Measurements from ENCODE around the gene CFLAR.
"Not testable (repeated sequence)": the region's sequence is repeated elsewhere in the genome, so short reads cannot be mapped to it uniquely, and the experiment has no call there.

The CFLAR gene

GRCh38 chr2:201184248-201184647, 68.3 kb downstream of the CFLAR start:
- DNase-seq: not testable (repeated sequence)

DNA sequence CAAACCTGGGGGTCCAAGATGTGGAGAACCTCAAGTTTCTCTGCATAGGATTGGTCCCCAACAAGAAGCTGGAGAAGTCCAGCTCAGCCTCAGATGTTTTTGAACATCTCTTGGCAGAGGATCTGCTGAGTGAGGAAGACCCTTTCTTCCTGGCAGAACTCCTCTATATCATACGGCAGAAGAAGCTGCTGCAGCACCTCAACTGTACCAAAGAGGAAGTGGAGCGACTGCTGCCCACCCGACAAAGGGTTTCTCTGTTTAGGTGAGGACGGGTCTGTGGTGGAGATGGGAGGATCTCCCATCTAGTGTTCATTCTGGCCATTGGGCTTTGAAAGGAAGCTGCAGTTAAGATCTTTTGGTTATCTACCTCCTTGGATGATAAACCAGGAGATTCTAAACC, 69.9 kb downstream of the CFLAR start:
- no peak for DNase-seq

DNA sequence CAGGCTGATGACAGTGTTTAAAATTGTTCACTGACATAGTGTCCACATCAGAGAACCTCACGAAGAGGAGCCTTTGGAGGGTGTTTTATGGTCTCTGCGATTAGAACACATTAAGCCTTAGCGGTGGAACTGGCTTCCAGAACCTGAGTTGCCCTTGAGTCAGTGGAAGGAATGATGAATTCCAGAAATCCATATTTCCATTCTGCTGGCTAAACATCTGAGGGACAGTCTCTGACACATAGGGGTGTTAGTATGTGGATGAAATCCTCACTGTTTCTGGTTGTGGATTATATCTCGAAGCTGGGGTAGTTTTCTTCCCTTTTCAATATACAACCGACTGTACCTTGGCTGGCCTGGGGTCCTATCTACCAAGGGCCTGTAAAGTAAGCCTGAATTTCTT, 71.0 kb downstream of the CFLAR start:
- no peak for DNase-seq

DNA sequence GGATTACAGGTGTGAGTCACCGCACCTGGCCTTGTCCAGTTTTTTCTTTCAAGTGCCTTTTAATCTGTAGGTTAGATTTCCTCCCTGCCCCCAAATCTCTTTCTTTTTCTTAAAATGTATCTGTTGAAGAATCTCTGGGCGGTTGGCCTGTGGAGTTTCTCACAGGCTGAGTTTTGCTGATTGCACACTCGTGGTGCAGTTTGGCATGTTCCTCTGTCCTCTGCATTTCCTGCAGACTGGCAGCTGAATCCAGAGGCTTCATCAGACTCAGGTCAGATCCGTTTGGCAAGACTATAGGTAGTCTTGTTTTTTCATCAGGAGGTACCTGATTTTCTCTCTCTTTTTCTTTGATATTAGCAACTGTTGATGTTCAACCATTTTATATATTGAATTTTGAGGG, 72.5 kb downstream of the CFLAR start:
- DNase-seq: no peak

GRCh38 chr2:201191132-201191875, 75.3 kb downstream of the CFLAR start:
- DNase-seq: no peak

- DNase-seq: no peak
Observed at GRCh38 chr2:201194097-201194496, 78.1 kb downstream of the CFLAR start.

- DNase-seq: no peak
Observed at GRCh38 chr2:201195331-201195730, 79.4 kb downstream of the CFLAR start.

GRCh38 chr2:201196003-201196402, 80.0 kb downstream of the CFLAR start:
- DNase-seq: no peak

DNA sequence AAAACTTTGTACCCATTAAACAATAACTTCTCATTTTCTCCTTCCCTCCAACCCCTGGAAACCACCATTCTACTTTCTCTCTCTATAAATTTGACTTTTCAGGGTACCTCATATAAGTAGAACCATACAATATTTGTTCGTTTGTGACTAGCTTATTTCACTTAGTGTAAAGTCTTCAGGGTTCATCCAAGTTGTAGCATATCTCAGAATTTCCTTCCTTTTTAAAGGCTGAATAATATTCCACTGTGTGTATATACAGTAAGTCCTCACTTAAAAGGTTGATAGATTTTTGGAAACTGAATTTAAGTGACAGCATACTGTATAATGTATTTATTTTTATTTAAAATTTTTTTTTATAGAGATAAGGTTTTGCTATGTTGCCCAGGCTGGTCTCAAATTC, 80.8 kb downstream of the CFLAR start:
- DNase-seq: no peak

- DNase-seq: no peak
Observed at GRCh38 chr2:201197781-201198180, 81.8 kb downstream of the CFLAR start.

DNA sequence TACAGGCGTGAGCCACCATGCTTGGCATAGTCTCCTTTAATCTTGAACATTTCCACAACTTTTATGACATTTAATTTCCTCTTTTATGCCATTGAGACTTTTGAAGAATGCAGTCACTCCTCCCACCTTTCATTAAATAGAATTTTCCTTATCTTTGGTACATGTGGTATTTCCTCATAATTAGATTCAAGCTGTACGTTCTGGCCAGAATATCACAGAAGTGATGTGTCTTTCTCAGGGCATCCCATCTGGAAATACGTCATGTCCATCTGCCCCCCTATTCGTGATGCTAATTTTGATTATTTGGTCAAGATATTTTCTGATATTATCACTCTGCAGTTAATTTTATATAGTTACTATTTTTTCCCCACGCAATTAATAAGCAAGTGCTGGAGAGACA, 83.9 kb downstream of the CFLAR start:
- no peak for DNase-seq

GRCh38 chr2:201200345-201200744, 84.4 kb downstream of the CFLAR start:
- no peak for DNase-seq

- DNase-seq: no peak
Observed at GRCh38 chr2:201201371-201201770, 85.4 kb downstream of the CFLAR start.

DNA sequence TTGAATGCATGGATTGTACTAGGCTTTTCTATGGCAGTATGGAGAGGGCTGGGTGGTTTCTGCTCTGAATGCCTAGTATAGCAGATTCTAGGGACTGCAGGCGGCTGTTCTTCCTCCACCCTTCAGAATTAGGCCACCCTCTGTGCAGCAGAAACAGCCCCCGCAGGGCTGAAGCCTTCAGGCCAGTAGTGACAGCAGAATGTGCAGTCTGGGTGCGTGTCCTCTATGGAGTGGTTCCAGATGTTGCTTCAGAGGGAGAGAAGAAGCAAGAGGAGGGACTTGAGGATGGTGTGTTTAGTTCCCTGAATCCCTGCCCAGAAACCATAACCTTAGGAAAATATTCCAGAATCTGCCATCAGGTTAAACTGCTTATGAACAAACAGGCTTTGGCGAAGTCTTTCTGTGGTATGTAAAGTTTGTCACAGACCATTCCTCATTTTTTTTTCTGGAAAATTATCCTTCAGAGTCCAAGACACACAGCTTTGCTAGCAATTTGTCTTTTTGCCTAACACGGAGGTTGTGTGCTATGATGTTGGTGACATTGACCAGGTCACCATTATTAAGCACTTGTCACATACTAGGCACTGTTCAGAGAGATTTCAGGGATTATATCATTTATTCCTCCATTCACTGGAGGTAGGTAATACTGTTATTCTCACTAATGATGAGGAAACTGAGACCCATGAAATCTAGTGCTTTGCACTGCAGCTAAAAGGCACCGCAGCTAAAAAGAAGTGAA, 88.1 kb downstream of the CFLAR start:
- DNase-seq: no peak

DNA sequence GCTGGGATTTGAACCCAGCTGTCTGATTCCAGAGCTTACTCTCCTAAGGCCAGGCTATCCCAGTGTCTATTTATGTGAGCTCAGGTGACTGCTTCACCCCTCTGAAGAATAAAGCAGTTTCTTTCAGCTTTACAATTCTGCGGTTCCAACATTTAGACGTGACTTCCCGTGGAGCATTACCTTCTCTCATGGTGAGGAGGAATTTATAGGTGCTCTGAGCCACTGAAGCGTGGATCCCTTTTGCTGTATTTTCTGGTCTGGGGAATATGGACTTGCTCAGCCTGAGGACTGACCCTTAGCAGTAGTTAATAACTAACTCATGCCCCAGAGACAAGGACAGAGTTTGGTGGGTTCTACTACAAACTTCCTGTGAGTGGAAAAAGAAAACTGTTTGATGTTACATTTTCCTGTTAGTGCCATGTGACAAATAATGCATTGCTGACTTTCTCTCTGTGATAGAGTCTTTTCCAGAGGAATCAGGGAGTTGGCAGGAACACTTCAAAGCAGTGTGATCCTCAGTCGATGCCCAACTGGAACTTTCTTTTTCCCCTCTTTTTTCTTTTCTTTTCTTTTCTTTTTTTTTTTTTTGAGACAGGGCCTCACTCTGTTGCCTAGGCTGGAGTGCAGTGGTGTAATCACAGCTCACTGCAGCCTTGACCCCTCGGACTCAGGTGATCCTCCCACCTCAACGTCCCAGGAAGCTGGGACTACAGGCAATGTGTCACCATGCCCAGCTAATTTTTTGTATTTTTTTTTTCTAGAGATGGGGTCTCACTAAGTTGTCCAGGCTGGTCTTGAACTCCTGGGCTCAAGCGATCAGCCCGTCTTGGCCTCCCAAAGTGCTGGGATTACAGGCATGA, 88.9 kb downstream of the CFLAR start:
- no peak for DNase-seq

DNA sequence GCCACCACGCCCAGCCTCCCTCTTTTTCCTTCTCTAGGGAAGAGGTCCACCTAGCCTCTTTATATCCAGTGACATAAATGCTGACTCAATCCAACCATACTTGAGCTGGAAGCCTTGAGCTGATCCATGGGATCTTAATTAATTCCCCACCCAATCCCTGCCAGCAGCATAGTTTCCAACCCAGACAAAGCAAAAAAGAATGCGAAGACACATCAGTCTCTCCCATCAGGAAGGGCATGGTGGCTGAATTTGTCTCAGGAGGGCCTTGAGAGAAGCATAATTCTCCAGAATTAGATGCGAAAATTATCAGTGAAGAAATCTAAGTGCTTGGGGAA, 89.5 kb downstream of the CFLAR start:
- DNase-seq: no peak

- no peak for DNase-seq
Observed at GRCh38 chr2:201208563-201209252, 92.7 kb downstream of the CFLAR start.

GRCh38 chr2:201215963-201216362, 100.0 kb downstream of the CFLAR start:
- DNase-seq: no peak

GRCh38 chr2:201216918-201217317, 101.0 kb downstream of the CFLAR start:
- DNase-seq: no peak

- DNase-seq: no peak
Observed at GRCh38 chr2:201218780-201219179, 102.8 kb downstream of the CFLAR start.

GRCh38 chr2:201219328-201220096, 103.5 kb downstream of the CFLAR start:
- no peak for DNase-seq

- DNase-seq: no peak
Observed at GRCh38 chr2:201220102-201220570, 104.2 kb downstream of the CFLAR start.
